T-helper 2 cell treated with Interferon-gamma antibody and Interleukin-4, amounts not matched to agents 5 μg/mL and 100 μg/mL, for 36 hours (primary cell): ENCODE results near the gene HCFC1.

Experiments used
- DNase-seq: peaks from one replicate; pipeline ENCODE4 v3.0.0; 2021; ENCODE audit warnings: low spot score
- H3K27ac Mint-ChIP-seq: one replicate; pipeline ENCODE4 v1.8.0; 2021; ENCODE audit warnings: mild to moderate bottlenecking, mixed read lengths
- H3K27me3 Mint-ChIP-seq: one replicate; pipeline ENCODE4 v1.8.0; 2021; ENCODE audit warnings: low read depth, mixed read lengths
- H3K36me3 Mint-ChIP-seq: one replicate; pipeline ENCODE4 v1.8.0; 2021; ENCODE audit warnings: low read depth, mixed read lengths
- H3K4me1 Mint-ChIP-seq: one replicate; pipeline ENCODE4 v1.8.0; 2021; ENCODE audit warnings: low read depth, mixed read lengths
- H3K4me3 Mint-ChIP-seq: one replicate; pipeline ENCODE4 v1.8.0; 2022; ENCODE audit warnings: mild to moderate bottlenecking, moderate library complexity, mixed read lengths
- H3K9me3 Mint-ChIP-seq: one replicate; pipeline ENCODE4 v1.8.0; 2021; ENCODE audit warnings: mixed read lengths

HCFC1 gene

DNA sequence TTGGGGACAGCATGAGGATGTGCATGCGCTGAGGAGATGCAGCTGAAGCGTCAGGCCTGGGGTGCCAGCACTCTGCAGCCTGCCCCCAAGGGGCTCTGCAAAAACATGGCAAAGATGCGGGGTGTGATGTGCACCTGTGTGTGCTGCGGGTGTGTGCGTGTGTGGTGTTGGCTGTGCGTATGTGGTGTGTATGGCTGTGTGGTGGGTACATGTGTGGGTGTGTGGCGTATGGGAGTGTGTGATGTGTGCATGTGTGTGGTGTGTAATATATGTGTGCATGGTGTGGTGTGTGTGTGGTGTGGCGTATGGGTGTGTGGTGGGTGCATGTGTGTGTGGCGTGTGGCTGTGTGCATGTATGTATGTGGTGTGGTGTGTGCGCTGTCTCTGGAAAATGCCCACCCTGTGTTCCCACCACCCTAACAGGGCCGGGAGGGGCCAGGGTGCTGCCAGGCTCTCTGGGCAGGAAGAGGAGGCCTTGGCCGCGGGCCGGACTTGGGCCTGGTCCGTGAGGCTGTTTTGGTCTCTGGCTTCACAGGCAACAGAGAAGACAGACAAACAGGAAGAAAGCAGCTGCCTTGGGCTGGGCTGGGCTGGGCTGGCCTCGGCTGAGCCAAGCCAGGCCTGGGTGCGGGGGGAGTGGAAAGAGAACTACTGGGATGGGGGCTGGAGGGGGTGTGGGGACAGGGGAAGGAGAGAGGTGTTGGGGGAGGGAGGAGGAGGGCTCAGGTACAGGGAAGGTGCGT, 68.2 kb downstream of the HCFC1 start:
- no peak overlapping the region for H3K4me3 Mint-ChIP-seq
- H3K4me1 Mint-ChIP-seq = peaks cover 24% of the 10 kb centered on the region
- H3K36me3 Mint-ChIP-seq = peaks cover 3% of the 10 kb centered on the region
- no peaks in the 10 kb centered on the region for H3K9me3 Mint-ChIP-seq
- peak overlapping the region; percentile 73 for H3K27ac Mint-ChIP-seq
- H3K27me3 Mint-ChIP-seq = peaks cover 1% of the 10 kb centered on the region
- no peak for DNase-seq

DNA sequence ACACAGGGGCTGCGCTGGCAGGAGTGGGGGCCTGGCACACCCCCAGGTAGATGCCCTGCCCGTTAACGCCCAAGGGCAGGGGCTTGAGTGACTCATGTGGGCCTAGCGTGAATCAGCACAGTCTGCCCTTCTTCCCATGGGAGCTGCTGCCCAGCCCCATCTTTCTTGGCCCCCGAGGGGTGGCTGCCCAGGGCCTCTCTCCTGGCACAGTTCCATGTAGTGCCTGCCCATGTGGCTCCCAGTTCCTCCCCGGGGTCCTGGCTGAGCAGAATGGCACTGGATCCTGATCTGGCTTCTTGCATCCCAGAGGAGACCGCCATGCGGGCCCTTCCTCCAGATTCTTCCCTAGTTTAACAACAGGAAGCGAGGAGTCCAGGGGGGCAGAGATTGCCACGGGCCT, 69.2 kb downstream of the HCFC1 start:
- no peak overlapping the region for H3K4me3 Mint-ChIP-seq
- no peak for DNase-seq
- H3K27ac Mint-ChIP-seq = no peak overlapping the region
- peaks cover 6% of the 10 kb centered on the region for H3K27me3 Mint-ChIP-seq
- no peaks in the 10 kb centered on the region for H3K9me3 Mint-ChIP-seq
- H3K4me1 Mint-ChIP-seq = peaks cover 24% of the 10 kb centered on the region
- H3K36me3 Mint-ChIP-seq = no peaks in the 10 kb centered on the region

DNA sequence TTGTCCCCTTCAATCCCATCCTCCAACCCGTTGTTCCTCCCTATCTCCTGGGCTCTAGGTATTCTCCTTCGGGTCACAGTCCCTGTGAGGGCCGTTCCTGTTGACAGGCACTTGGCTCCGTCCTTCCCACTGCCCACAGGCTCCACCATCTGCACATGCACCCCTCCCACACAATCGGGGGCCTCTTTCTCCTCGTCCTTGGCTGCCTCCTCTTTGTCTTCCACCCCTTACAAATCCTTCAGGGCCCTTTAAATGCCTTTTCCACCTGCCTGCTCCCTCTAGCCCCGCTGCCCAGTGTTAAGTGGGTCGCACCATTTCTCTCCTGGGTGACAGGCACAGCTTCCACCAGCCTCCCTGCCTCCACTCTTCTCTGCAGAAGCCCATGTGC, 69.9 kb downstream of the HCFC1 start:
- peaks cover 24% of the 10 kb centered on the region for H3K4me1 Mint-ChIP-seq
- peak overlapping the region; percentile 73 for H3K27ac Mint-ChIP-seq
- H3K36me3 Mint-ChIP-seq = no peaks in the 10 kb centered on the region
- H3K9me3 Mint-ChIP-seq = no peaks in the 10 kb centered on the region
- no peak for DNase-seq
- H3K4me3 Mint-ChIP-seq = peak overlapping the region; percentile 48
- peaks cover 6% of the 10 kb centered on the region for H3K27me3 Mint-ChIP-seq

DNA sequence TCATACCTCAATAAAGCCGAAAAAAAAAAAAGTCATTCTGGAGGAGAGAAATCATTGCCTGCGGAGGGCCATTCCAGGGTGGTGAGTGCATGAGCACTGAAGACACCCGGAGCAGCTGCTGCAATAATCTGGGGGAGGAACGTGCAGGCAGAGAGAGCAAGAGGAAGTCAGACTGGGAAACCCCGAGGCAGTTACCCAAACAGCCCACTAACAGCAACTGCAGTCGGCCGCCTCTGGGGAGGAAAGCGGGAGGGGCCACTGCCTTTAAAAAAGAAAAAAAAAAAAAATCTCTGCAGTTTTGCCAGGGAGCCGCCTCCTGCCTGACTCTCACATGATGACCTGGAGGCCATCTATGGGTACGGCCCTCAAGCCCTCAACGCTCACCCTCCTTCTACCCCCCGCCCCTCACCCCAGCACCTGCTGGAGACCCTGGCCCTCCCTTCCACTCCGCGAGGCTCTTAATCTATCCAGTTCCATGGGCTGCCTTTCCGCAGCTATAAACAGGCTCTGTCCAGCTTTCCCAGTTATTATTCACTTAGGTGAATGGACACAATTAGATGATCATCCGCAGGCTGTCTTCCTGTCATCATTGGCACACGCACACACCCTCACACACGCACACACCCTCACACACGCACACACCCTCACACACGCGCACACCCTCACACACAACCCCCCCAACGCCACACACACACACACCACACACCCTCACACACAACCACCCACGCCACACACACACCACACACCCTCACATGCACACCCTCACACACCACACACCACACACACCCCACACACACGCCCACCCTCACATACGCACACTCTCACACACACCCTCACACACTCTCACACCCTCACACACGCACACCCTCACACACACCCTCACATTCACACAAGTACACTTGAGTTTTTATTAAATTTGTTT, 70.5 kb downstream of the HCFC1 start:
- H3K9me3 Mint-ChIP-seq = no peaks in the 10 kb centered on the region
- peak; percentile 61 for DNase-seq
- peaks cover 24% of the 10 kb centered on the region for H3K4me1 Mint-ChIP-seq
- H3K27me3 Mint-ChIP-seq = peaks cover 6% of the 10 kb centered on the region
- H3K4me3 Mint-ChIP-seq = peak overlapping the region; percentile 71
- H3K27ac Mint-ChIP-seq = peak overlapping the region; percentile 73
- H3K36me3 Mint-ChIP-seq = no peaks in the 10 kb centered on the region

DNA sequence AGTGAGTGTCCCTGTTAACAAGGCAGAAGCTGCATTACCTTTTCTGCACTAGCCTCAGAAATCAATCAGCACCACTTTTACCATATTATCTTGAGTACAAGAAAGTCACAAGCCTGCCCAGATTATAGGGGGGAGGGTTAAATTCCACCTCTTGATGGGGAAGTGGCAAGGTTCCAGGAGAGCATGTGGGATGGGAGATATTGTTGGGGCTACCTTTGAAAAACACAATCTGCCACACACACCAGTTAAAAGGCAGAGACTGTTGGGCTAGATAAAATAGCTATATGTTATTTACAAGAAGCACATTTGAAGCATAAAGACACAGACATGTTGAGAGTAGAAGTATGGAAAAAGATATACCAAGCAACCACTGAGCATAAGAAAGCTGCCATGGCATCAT, 73.7 kb downstream of the HCFC1 start:
- Mint-ChIP-seq H3K4me1 (peaks cover 14% of the 10 kb centered on the region), H3K27ac (no peak overlapping the region), H3K27me3 (peaks cover 8% of the 10 kb centered on the region), H3K4me3 (no peak overlapping the region), H3K9me3 (no peaks in the 10 kb centered on the region), H3K36me3 (no peaks in the 10 kb centered on the region)
- no peak for DNase-seq
